Measurements from ENCODE around the gene AMBRA1. TPM values are rescaled to one million over a fixed set of nuclear protein-coding genes. Genes with fewer than 3 reads are reported as not detected.

Gene AMBRA1
- total RNA-seq, 4 donors from 2014 or later, result 25.7 to 33.1 (median 30.2) TPM

DNA sequence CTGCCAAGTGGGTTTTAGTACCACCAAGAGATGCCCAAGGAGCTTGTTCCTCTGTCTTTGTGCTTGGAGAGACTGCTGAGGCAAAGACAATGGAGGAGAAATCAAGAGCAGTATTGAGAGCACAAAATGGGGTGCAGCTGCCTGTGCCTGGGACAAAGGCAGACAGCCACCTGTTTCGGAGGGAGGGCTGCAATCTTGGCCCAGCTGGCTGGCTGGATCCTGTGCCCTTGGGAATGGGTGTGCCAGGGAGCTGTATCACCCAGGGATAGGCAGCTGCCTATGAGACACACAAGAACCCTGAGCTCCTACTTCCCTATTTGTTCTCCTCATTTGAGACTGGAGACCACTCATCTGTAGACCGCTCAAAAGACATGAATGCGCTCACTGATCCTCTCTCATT is 178.9 kb downstream of the AMBRA1 start:
- no peaks in the 10 kb centered on the region for H3K9me3 ChIP-seq
- no peaks in the 10 kb centered on the region for H3K4me1 ChIP-seq
- no peaks in the 10 kb centered on the region for H3K27me3 ChIP-seq
- ATAC-seq, result no peak
- peaks cover 0 to 87% of the 10 kb centered on the region in 2 donors for H3K36me3 ChIP-seq
- no peak overlapping the region for H3K4me3 ChIP-seq
- WGBS, 2 donors (ENCODE audit: low coverage in 1 of 2), result 60 to 100% methylated on average over 2 to 3 of the region's 3 CpGs
- H3K27ac ChIP-seq, result no peak overlapping the region
- TF ChIP-seq EP300 (IDR thresholded peaks at IDR 0.05) (no peak), POLR2A (IDR thresholded peaks at IDR 0.05) (no peak), POLR2AphosphoS5 (IDR thresholded peaks at IDR 0.05) (no peak)
- TF ChIP-seq, protein P1, sequence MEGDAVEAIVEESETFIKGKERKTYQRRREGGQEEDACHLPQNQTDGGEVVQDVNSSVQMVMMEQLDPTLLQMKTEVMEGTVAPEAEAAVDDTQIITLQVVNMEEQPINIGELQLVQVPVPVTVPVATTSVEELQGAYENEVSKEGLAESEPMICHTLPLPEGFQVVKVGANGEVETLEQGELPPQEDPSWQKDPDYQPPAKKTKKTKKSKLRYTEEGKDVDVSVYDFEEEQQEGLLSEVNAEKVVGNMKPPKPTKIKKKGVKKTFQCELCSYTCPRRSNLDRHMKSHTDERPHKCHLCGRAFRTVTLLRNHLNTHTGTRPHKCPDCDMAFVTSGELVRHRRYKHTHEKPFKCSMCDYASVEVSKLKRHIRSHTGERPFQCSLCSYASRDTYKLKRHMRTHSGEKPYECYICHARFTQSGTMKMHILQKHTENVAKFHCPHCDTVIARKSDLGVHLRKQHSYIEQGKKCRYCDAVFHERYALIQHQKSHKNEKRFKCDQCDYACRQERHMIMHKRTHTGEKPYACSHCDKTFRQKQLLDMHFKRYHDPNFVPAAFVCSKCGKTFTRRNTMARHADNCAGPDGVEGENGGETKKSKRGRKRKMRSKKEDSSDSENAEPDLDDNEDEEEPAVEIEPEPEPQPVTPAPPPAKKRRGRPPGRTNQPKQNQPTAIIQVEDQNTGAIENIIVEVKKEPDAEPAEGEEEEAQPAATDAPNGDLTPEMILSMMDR (IDR thresholded peaks at IDR 0.05), result no peak

DNA sequence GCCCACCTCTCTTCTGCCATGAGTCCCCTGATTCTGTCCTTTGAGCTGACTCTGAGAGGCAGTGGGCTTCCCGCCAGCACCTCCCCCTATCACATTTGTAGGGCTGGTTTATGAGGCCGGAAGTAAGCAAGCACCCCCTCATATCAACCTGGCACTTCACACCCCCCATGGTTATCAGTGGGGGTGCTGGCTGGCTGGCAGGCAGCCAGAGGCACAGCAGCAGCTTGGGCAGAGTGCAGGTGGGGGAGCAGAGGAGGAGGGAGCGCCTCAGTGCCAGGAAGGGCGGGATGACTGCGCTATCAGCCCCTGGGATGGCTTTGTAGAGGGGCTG is 179.4 kb downstream of the AMBRA1 start:
- no peak for ATAC-seq
- Histone ChIP-seq H3K4me1 (no peaks in the 10 kb centered on the region), H3K27ac (no peak overlapping the region), H3K4me3 (no peak overlapping the region), H3K36me3 (peaks cover 0 to 87% of the 10 kb centered on the region in 2 donors), H3K9me3 (no peaks in the 10 kb centered on the region), H3K27me3 (no peaks in the 10 kb centered on the region)
- 80% methylated on average over 1 of the region's 5 CpGs; no CpG with 5 or more reads in 1 of the 2 donors for WGBS, 2 donors (ENCODE audit: low coverage in 1 of 2)
- TF ChIP-seq POLR2AphosphoS5 (IDR thresholded peaks at IDR 0.05), result no peak

DNA sequence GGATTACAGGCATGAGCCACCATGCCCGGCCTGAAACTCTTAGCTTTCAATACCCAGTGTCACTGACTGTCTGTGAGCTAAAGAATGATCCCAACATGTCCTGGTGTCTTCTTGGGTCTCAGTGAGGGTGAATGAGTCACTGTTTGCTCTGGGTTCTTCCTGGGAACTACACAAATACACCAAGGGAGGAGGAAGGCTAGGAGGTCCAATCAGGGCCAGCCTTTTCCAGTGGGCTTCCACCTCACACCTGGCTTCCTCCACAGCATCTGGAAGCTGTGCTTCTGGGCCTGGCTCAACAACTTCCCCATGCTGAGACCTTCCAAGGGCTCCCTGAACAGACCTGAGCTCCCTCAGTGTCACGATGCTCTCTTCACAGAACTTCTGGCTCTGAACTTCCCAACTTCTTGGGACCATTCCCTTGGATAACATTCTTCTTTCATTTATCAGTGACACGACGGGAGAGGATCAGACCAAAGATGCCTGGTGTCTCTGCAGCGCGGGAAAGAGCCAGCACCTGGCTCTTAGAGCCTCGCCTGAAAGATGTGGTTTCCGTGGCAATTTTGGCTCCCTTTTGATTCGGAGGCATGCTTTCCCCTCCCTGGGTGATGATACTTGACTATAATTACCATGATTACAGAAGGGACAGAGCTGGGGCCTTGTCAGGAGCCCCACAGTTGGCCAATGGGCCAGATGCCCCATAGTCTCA is 179.9 kb downstream of the AMBRA1 start:
- no peak overlapping the region for H3K27ac ChIP-seq
- WGBS, 2 donors (ENCODE audit: low coverage in 1 of 2), result 90 to 100% methylated on average over 3 to 8 of the region's 9 CpGs
- H3K36me3 ChIP-seq, result peaks cover 0 to 92% of the 10 kb centered on the region in 2 donors
- H3K9me3 ChIP-seq, result no peaks in the 10 kb centered on the region
- TF ChIP-seq POLR2A (IDR thresholded peaks at IDR 0.05) (no peak), EP300 (IDR thresholded peaks at IDR 0.05) (no peak), POLR2AphosphoS5 (IDR thresholded peaks at IDR 0.05) (no peak)
- TF ChIP-seq, protein P1 (IDR thresholded peaks at IDR 0.05), result no peak
- no peaks in the 10 kb centered on the region for H3K4me1 ChIP-seq
- no peaks in the 10 kb centered on the region for H3K27me3 ChIP-seq
- ATAC-seq, result no peak
- no peak overlapping the region for H3K4me3 ChIP-seq

DNA sequence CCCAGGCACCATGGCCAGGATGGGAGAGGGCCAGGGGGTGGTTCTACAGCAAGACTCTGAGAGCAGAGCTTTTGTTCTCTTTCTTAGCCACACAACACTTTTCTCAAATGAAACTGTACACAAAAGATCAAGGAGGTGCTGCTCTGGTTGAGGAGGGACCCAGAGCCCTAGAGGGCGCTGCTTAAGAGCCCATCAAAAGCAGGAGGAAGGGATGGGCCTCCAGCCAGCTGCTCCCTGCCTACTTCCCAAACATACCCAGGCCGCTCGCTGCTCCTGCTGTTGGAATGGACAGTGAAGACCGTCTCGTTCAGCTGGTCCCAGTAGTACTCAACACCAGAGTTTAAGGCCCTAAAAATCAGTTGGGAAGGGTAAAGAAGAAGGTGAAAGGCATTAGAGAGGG is 183.8 kb downstream of the AMBRA1 start:
- peaks cover 0 to 3% (median 0%) of the 10 kb centered on the region in 3 donors for H3K4me1 ChIP-seq
- H3K9me3 ChIP-seq, result no peaks in the 10 kb centered on the region
- no peak for TF ChIP-seq POLR2A (IDR thresholded peaks at IDR 0.05)
- TF ChIP-seq, protein P1 (IDR thresholded peaks at IDR 0.05), result no peak
- no peak for TF ChIP-seq POLR2AphosphoS5 (IDR thresholded peaks at IDR 0.05)
- TF ChIP-seq EP300 (IDR thresholded peaks at IDR 0.05), result no peak
- WGBS, 2 donors (ENCODE audit: low coverage in 1 of 2), result 20 to 80% methylated on average over 1 to 2 of the region's 5 CpGs
- no peak overlapping the region for H3K27ac ChIP-seq
- H3K36me3 ChIP-seq, result peaks cover 0 to 98% of the 10 kb centered on the region in 2 donors
- H3K27me3 ChIP-seq, result no peaks in the 10 kb centered on the region
- no peak for ATAC-seq
- no peak overlapping the region for H3K4me3 ChIP-seq

- H3K4me3 ChIP-seq, result no peak overlapping the region
- no peak for ATAC-seq
- peaks cover 0 to 98% of the 10 kb centered on the region in 2 donors for H3K36me3 ChIP-seq
- 93% methylated on average over 6 of the region's 6 CpGs; no CpG with 5 or more reads in 1 of the 2 donors for WGBS, 2 donors (ENCODE audit: low coverage in 1 of 2)
- H3K27me3 ChIP-seq, result no peaks in the 10 kb centered on the region
- H3K4me1 ChIP-seq, result peaks cover 0 to 11% (median 3%) of the 10 kb centered on the region in 3 donors
- H3K9me3 ChIP-seq, result no peaks in the 10 kb centered on the region
- no peak overlapping the region for H3K27ac ChIP-seq
- TF ChIP-seq EP300 (IDR thresholded peaks at IDR 0.05) (no peak), POLR2AphosphoS5 (IDR thresholded peaks at IDR 0.05) (no peak), POLR2A (IDR thresholded peaks at IDR 0.05) (no peak)
- TF ChIP-seq, protein P1 (IDR thresholded peaks at IDR 0.05), result no peak
Measured at GRCh38 chr11:46408407-46408986, 185.3 kb downstream of the AMBRA1 start.
